Activated CD8-positive, alpha-beta T cell treated with anti-CD3 and anti-CD28 coated beads for 36 hours (primary cell): ENCODE results near the gene FILIP1L. TPM values are rescaled to one million over a fixed set of nuclear protein-coding genes. Genes with fewer than 3 reads are reported as not detected.

Experiments
- ATAC-seq: fragments of 200-7000 bp; cut with Tn5 transposase; one replicate; pipeline ENCODE4 v1.10.0; 2021; ENCODE audit warnings: mild to moderate bottlenecking, moderate library complexity
- CTCF ChIA-PET: fragments of 350-600 bp; sonication (Branson Sonifier 250); formaldehyde crosslinking; loops from one replicate; lab custom pipeline; 2021; ENCODE audit warnings: antibody characterized with exemption; lab: Charles Lee
- POLR2A ChIA-PET: fragments of 350-600 bp; sonication (Branson Sonifier 250); formaldehyde crosslinking; loops from one replicate; lab custom pipeline; 2021; ENCODE audit warnings: antibody characterized with exemption; lab: Charles Lee
- DNase-seq: peaks from one replicate; pipeline ENCODE4 v3.0.0-alpha.2; 2020
- H3K27ac Mint-ChIP-seq: one replicate; pipeline ENCODE4 v1.8.0; 2021; ENCODE audit warnings: mild to moderate bottlenecking, mixed read lengths
- H3K27me3 Mint-ChIP-seq: one replicate; pipeline ENCODE4 v1.8.0; 2021; ENCODE audit warnings: mixed read lengths
- H3K36me3 Mint-ChIP-seq: one replicate; pipeline ENCODE4 v1.8.0; 2021; ENCODE audit warnings: low read depth, mixed read lengths
- H3K4me1 Mint-ChIP-seq: one replicate; pipeline ENCODE4 v1.8.0; 2021; ENCODE audit warnings: low read depth, mixed read lengths
- H3K4me3 Mint-ChIP-seq: one replicate; pipeline ENCODE4 v1.8.0; 2021; ENCODE audit warnings: mild to moderate bottlenecking, moderate library complexity, mixed read lengths
- H3K9me3 Mint-ChIP-seq: one replicate; pipeline ENCODE4 v1.8.0; 2021; ENCODE audit warnings: mixed read lengths
- intact Hi-C: fragments of 100-400 bp; cut with micrococcal nuclease; formaldehyde crosslinking; loops from one replicate; pipeline ENCODE4 v1.10.0; 2022
- total RNA-seq, 2 experiments: library from RNA; stranded (reverse); gene quantifications; one replicate each; pipeline ENCODE4 v1.2.3, GENCODE V29; 2021
- TF ChIP-seq, protein P1 (sequence below): fragments of 200-600 bp; IDR thresholded peaks from one replicate; pipeline ENCODE4 v1.8.0; 2022; ENCODE audit warnings: antibody characterized with exemption, mild to moderate bottlenecking

The FILIP1L gene
- total RNA-seq, 2 experiments from 2014 or later = 0.11 to 0.13 TPM

DNA sequence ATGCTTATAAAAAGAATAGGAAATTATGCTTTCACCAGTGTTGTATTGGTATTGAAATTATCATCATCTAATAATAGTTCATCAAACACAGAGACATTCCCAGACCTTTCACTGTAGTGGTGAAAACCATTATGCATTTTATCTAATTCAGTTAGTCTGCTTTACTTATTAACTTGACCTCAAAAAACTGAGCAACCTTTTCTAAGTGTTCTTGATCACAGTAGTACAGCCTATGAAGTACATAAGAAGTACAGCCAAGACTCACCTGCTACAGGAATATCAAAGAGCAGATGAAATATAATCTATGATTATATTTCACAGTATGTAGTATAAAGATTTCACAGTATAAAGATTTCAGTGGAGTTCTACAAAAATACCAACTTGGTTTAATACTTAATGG is 75.2 kb downstream of the FILIP1L start:
- TF ChIP-seq, protein P1, sequence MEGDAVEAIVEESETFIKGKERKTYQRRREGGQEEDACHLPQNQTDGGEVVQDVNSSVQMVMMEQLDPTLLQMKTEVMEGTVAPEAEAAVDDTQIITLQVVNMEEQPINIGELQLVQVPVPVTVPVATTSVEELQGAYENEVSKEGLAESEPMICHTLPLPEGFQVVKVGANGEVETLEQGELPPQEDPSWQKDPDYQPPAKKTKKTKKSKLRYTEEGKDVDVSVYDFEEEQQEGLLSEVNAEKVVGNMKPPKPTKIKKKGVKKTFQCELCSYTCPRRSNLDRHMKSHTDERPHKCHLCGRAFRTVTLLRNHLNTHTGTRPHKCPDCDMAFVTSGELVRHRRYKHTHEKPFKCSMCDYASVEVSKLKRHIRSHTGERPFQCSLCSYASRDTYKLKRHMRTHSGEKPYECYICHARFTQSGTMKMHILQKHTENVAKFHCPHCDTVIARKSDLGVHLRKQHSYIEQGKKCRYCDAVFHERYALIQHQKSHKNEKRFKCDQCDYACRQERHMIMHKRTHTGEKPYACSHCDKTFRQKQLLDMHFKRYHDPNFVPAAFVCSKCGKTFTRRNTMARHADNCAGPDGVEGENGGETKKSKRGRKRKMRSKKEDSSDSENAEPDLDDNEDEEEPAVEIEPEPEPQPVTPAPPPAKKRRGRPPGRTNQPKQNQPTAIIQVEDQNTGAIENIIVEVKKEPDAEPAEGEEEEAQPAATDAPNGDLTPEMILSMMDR = no peak
- Mint-ChIP-seq H3K27me3 (no peaks in the 10 kb centered on the region), H3K9me3 (no peaks in the 10 kb centered on the region), H3K4me1 (peaks cover 6% of the 10 kb centered on the region), H3K4me3 (no peak overlapping the region), H3K27ac (no peak overlapping the region), H3K36me3 (no peaks in the 10 kb centered on the region)
- no peak for ATAC-seq
- DNase-seq = no peak
- ChIA-PET CTCF (no interaction called here), POLR2A (no interaction called here)
- intact Hi-C loops = no loop called here

DNA sequence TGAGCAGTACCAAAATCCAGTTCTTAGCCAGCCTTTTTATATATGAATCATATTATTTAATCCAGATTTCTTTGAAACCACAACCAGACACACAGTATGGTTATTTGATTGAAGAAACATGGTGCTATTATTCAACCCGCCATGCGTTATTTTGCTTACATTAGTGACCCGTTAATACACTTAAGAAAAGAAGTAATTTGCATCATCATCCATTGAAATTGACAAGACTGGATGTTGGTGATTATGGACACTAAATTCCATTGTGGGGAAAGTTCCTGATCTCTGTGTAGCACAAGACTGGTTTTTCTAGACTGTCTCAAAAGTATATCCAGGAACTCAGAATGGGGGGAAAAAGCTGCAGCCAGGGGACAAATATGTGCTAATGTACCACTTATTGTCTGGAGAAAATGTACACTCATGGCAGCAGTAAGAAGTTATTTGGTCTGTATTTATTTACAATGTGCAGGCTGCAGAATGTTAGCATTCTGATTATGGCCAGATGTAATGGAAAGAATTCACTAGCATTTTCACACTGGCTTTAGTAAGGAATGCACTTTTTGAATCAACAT is 80.3 kb downstream of the FILIP1L start:
- Mint-ChIP-seq H3K4me3 (no peak overlapping the region), H3K27ac (no peak overlapping the region), H3K27me3 (no peaks in the 10 kb centered on the region), H3K36me3 (peaks cover 2% of the 10 kb centered on the region), H3K9me3 (no peaks in the 10 kb centered on the region), H3K4me1 (peaks cover 7% of the 10 kb centered on the region)
- DNase-seq (no peak), ATAC-seq (no peak)
- TF ChIP-seq, protein P1 = no peak
- ChIA-PET POLR2A (no interaction called here), CTCF (no interaction called here)
- intact Hi-C loops = no loop called here

- Mint-ChIP-seq H3K4me3 (no peak overlapping the region), H3K27ac (no peak overlapping the region), H3K27me3 (no peaks in the 10 kb centered on the region), H3K36me3 (peaks cover 2% of the 10 kb centered on the region), H3K9me3 (no peaks in the 10 kb centered on the region), H3K4me1 (peaks cover 7% of the 10 kb centered on the region)
- intact Hi-C loops = no loop called here
- TF ChIP-seq, protein P1 = no peak
- ChIA-PET POLR2A (no interaction called here), CTCF (interaction anchor here (1.2 kb wide), 1 partner anchor 9 kb away, joined by 4 read pairs; no protein-coding TSS in a partner anchor)
- DNase-seq = no peak
- ATAC-seq = no peak
Measured at GRCh38 chr3:100033184-100033583, 81.1 kb downstream of the FILIP1L start.

DNA sequence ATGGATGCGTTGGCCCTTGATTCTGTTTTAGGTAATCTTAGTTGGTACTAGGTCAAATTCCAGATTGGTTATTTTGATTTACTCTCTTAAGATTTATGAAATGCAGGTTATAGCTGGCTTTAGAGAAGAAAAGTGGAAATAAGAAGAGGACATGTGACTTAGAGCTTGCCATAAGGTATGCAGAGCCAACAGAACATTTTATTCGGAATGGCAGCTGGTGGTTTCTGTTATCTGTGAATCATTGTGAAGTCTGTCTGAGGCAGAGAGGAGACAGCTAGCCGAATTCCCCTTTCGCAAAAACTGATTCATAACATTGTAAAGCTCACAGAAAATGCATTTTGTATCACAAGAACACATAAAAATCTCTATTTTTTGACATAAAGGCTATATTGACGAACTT is 82.1 kb downstream of the FILIP1L start:
- Mint-ChIP-seq H3K4me1 (peaks cover 7% of the 10 kb centered on the region), H3K36me3 (peaks cover 2% of the 10 kb centered on the region), H3K9me3 (no peaks in the 10 kb centered on the region), H3K27ac (no peak overlapping the region), H3K27me3 (no peaks in the 10 kb centered on the region), H3K4me3 (no peak overlapping the region)
- intact Hi-C loops = no loop called here
- ChIA-PET POLR2A (no interaction called here), CTCF (interaction anchor here (1.0 to 1.2 kb wide), 2 partner anchors 10 to 25 kb away, joined by 3 to 4 read pairs; no protein-coding TSS in a partner anchor)
- DNase-seq = no peak
- ATAC-seq = no peak
- TF ChIP-seq, protein P1 = no peak

DNA sequence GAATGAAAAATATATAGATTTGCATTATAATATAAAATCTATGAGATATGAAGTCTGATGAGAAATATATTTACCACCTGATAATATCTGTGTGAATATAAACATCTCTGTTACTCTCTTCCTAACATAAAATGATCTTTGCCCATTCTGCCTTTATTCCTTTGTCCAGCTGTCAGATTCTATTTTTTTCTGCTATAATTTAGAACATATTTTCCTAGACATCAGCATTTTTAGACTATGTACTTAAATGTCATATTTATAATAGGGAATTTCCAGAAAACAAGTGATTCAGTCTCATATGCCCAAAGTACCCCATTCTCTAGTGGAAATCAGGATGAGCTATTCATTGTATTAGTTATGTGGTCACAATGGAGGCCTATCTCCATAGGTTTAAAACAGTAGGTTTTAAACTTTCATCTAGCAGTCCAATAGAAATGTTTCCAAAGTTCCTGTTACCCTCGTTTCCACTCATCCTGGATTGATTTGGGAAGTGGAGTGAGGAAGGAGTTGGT is 83.3 kb downstream of the FILIP1L start:
- peaks cover 2% of the 10 kb centered on the region for H3K36me3 Mint-ChIP-seq
- intact Hi-C loops = no loop called here
- DNase-seq (no peak), ATAC-seq (no peak)
- H3K27me3 Mint-ChIP-seq = no peaks in the 10 kb centered on the region
- peaks cover 7% of the 10 kb centered on the region for H3K4me1 Mint-ChIP-seq
- H3K27ac Mint-ChIP-seq = no peak overlapping the region
- ChIA-PET CTCF (no interaction called here), POLR2A (no interaction called here)
- no peaks in the 10 kb centered on the region for H3K9me3 Mint-ChIP-seq
- TF ChIP-seq, protein P1 = no peak
- no peak overlapping the region for H3K4me3 Mint-ChIP-seq
